ENCODE results near the gene HTR1D. TPM values are rescaled to one million over a fixed set of nuclear protein-coding genes. Genes with fewer than 3 reads are reported as not detected.

Gene HTR1D
- total RNA-seq, 1 experiment from 2014 or later = 5.4 TPM

GRCh38 chr1:23247276-23247675 lies 30.0 kb upstream of the HTR1D start:
- CTCF ChIA-PET = interaction anchor here (1.3 kb wide), 1 partner anchor 17 kb away, joined by 3 read pairs; no protein-coding TSS in a partner anchor
- ATAC-seq = no peak
- peaks cover 25% of the 10 kb centered on the region for H3K4me1 Mint-ChIP-seq

GRCh38 chr1:23246274-23246673 lies 29.0 kb upstream of the HTR1D start:
- Mint-ChIP-seq H3K9me3 (no peaks in the 10 kb centered on the region), H3K27me3 (ENCODE audit: low read depth) (no peaks in the 10 kb centered on the region; the same call in 1 of the 2 replicates), H3K4me3 (no peak overlapping the region), H3K36me3 (no peaks in the 10 kb centered on the region), H3K27ac (no peak overlapping the region), H3K4me1 (peaks cover 23% of the 10 kb centered on the region)
- no peak for ATAC-seq
- POLR2A ChIA-PET = no interaction called here
- DNase-seq (ENCODE audit: low spot score) = no peak
- no peak for TF ChIP-seq CBFB (CRISPR knock-in tag; IDR thresholded peaks at IDR 0.05; ENCODE audit: low read depth)
- no peak for TF ChIP-seq NFYB (CRISPR knock-in tag; conservative IDR thresholded peaks at IDR 0.05; ENCODE audit: low read depth)
- TF ChIP-seq IRF1 (CRISPR knock-in tag; IDR thresholded peaks at IDR 0.05) = no peak
- TF ChIP-seq GABPB1 (CRISPR knock-in tag; IDR thresholded peaks at IDR 0.05) = no peak
- TF ChIP-seq OVOL2 (CRISPR knock-in tag; IDR thresholded peaks at IDR 0.05; ENCODE audit: borderline replicate concordance) = no peak
- no peak for TF ChIP-seq ZNF425 (CRISPR knock-in tag; conservative IDR thresholded peaks at IDR 0.05)
- no peak for TF ChIP-seq ZNF423 (CRISPR knock-in tag; IDR thresholded peaks at IDR 0.05)
- TF ChIP-seq ATF3 (CRISPR knock-in tag; conservative IDR thresholded peaks at IDR 0.05) = no peak
- TF ChIP-seq PREB (CRISPR knock-in tag; IDR thresholded peaks at IDR 0.05; ENCODE audit: borderline replicate concordance) = no peak
- no peak for TF ChIP-seq FOXP1 (CRISPR knock-in tag; IDR thresholded peaks at IDR 0.05; ENCODE audit: borderline replicate concordance)
- no peak for TF ChIP-seq ZNF416 (CRISPR knock-in tag; IDR thresholded peaks at IDR 0.05)
- no peak for TF ChIP-seq NR2C2 (CRISPR knock-in tag; IDR thresholded peaks at IDR 0.05)
- CTCF ChIA-PET = interaction anchor here (1.3 kb wide), 1 partner anchor 18 kb away, joined by 3 read pairs; no protein-coding TSS in a partner anchor

More at GRCh38 chr1:23247276-23247675, 30.0 kb upstream of the HTR1D start:
- Mint-ChIP-seq H3K36me3 (no peaks in the 10 kb centered on the region), H3K27ac (no peak overlapping the region), H3K4me3 (no peak overlapping the region), H3K9me3 (no peaks in the 10 kb centered on the region), H3K27me3 (ENCODE audit: low read depth) (no peaks in the 10 kb centered on the region; the same call in 1 of the 2 replicates)
- TF ChIP-seq TP53 (CRISPR knock-in tag; IDR thresholded peaks at IDR 0.05) (no peak), ZNF232 (CRISPR knock-in tag; IDR thresholded peaks at IDR 0.05) (no peak), CDX4 (CRISPR knock-in tag; IDR thresholded peaks at IDR 0.05; ENCODE audit: borderline replicate concordance) (no peak), ZNF671 (CRISPR knock-in tag; IDR thresholded peaks at IDR 0.05) (no peak), CREM (CRISPR knock-in tag; IDR thresholded peaks at IDR 0.05) (no peak), HMGA2 (CRISPR knock-in tag; IDR thresholded peaks at IDR 0.05) (no peak), NFYB (CRISPR knock-in tag; conservative IDR thresholded peaks at IDR 0.05; ENCODE audit: low read depth) (no peak), MAX (CRISPR knock-in tag; IDR thresholded peaks at IDR 0.05) (no peak), MXD4 (CRISPR knock-in tag; IDR thresholded peaks at IDR 0.05; ENCODE audit: borderline replicate concordance) (no peak), NFE2L1 (CRISPR knock-in tag; IDR thresholded peaks at IDR 0.05) (no peak), ZNF317 (CRISPR knock-in tag; IDR thresholded peaks at IDR 0.05; ENCODE audit: borderline replicate concordance, low read depth) (no peak), NR2C2 (CRISPR knock-in tag; IDR thresholded peaks at IDR 0.05) (no peak), MYBL2 (CRISPR knock-in tag; IDR thresholded peaks at IDR 0.05) (no peak), ZBTB21 (CRISPR knock-in tag; IDR thresholded peaks at IDR 0.05; ENCODE audit: borderline replicate concordance) (no peak), NFATC4 (CRISPR knock-in tag; IDR thresholded peaks at IDR 0.05) (no peak), KAT7 (CRISPR knock-in tag; IDR thresholded peaks at IDR 0.05; ENCODE audit: borderline replicate concordance) (no peak), CREB1 (CRISPR knock-in tag; IDR thresholded peaks at IDR 0.05) (no peak), ZSCAN18 (CRISPR knock-in tag; IDR thresholded peaks at IDR 0.05) (no peak)
- DNase-seq (ENCODE audit: low spot score) = no peak
- POLR2A ChIA-PET = no interaction called here

Measured in WTC11 (cell line).